SJCRH30 (cell line): ENCODE results near the gene SLC6A1. TPM values are rescaled to one million over a fixed set of nuclear protein-coding genes. Genes with fewer than 3 reads are reported as not detected.

Source experiments
- DNase-seq, 2 experiments: peaks; one replicate each; pipeline ENCODE4 v3.0.0-alpha.2; 2015 to 2020
- H3K27ac ChIP-seq: fragments of 250-450 bp; sonication (Bioruptor Pico); 2 replicates; pipeline ENCODE4 v1.5.1; 2020; ENCODE audit warnings: mild to moderate bottlenecking, moderate library complexity
- H3K27me3 ChIP-seq: fragments of 250-450 bp; sonication (Bioruptor Pico); 2 replicates; pipeline ENCODE4 v1.5.1; 2020; ENCODE audit warnings: mild to moderate bottlenecking, moderate library complexity
- H3K36me3 ChIP-seq: fragments of 250-450 bp; sonication (Bioruptor Pico); 2 replicates; pipeline ENCODE4 v1.5.1; 2020; ENCODE audit warnings: mild to moderate bottlenecking, moderate library complexity
- H3K4me1 ChIP-seq: fragments of 250-450 bp; sonication (Bioruptor Pico); 2 replicates; pipeline ENCODE4 v1.5.1; 2020; ENCODE audit warnings: mild to moderate bottlenecking, moderate library complexity
- H3K4me3 ChIP-seq: fragments of 250-450 bp; sonication (Bioruptor Pico); 2 replicates; pipeline ENCODE4 v1.5.1; 2020; ENCODE audit warnings: mild to moderate bottlenecking, moderate library complexity
- H3K9me3 ChIP-seq: fragments of 250-450 bp; sonication (Bioruptor Pico); replicated peaks from 2 replicates; pipeline ENCODE4 v1.5.1; 2020; ENCODE audit warnings: mild to moderate bottlenecking, moderate library complexity
- total RNA-seq: library from RNA; depleted of rRNA; stranded (reverse); fragments of >200 nt; shearing (Covaris generic); gene quantifications from 2 replicates; pipeline ENCODE4 v1.2.3, GENCODE V29; 2014

Gene SLC6A1
- total RNA-seq, 1 experiment from 2014 or later, result not detected

DNA sequence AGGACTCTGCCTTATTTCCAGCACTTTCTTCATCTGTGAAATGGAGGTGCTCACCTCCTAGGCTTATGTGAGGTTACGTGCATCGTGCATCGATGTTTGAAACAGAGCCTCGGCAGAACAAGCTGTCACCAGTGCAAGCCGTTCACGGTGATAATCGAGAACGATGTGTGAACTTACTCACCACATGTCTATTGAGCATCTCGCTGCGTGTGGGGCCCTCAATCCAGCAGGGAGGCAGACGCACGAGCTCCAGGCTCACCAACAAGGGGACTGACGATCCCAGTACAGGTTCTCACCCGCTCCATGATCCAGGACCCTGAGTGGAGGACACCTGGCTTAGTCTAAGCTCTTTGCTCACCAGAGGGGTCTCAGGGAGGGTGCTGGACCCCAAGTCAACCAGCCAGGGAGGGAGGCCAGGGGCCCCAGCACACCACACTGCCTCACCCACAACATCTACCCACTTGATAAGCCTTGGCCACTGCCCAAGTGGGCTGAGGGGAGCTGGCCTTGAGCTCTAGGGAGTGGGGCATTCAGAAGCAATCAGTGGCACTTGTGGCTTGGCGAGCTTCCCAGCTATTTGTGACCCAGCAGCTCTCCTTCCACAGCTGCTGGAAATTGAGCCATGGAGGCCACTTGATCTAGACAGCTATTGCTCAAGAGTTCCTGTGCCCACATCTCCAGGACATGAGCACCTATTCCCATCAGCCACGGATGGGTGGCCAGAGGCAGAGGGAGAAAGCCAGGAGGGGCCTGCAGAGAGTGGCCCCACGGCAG is 34.4 kb upstream of the SLC6A1 start:
- peak; percentile 91 to 95 for DNase-seq
- H3K4me1 ChIP-seq, result peaks cover 49% of the 10 kb centered on the region
- H3K36me3 ChIP-seq, result no peaks in the 10 kb centered on the region
- H3K4me3 ChIP-seq, result no peak overlapping the region
- peak overlapping the region; percentile 99 for H3K27ac ChIP-seq
- no peaks in the 10 kb centered on the region for H3K27me3 ChIP-seq
- no peaks in the 10 kb centered on the region for H3K9me3 ChIP-seq

DNA sequence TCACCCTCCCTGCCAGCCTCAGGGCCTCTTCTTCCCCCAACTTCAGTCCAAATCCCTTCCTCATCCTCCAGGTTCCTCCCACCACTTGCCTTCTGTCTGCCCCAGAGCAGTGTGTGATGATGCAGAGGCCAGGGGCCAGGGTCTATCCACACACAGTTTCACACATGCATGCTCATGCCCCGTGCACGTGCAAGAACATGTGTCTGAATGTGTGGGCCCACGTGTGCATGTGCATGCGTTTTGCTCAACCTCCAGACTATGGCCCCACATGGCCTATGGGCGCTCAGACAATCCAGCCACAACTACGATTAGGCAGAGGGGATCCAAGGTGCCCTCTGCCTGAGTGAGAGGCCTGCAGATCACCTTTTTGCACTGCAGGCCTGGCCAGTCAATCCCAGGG is 32.3 kb upstream of the SLC6A1 start:
- no peaks in the 10 kb centered on the region for H3K9me3 ChIP-seq
- no peaks in the 10 kb centered on the region for H3K27me3 ChIP-seq
- H3K36me3 ChIP-seq, result no peaks in the 10 kb centered on the region
- H3K4me1 ChIP-seq, result peaks cover 39% of the 10 kb centered on the region
- no peak for DNase-seq
- no peak overlapping the region for H3K4me3 ChIP-seq
- H3K27ac ChIP-seq, result no peak overlapping the region

DNA sequence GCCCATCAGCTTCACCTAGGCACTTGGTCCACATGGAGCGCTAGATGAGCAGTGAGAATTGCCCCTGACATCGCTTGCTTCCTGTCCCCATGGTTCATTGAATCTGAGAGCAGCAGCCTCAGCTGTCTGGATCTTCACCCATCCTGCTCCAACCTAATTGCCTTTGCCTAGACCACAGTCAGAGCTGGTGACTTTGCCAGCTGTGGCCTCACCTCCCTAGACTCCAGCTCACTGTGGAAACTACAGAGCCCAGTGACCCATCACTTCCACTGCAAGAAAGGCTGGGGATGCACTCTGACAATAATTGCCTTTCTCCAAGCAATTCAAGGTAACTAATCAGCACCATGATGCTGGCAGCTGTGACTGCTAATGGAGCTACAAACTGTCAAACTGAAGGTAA is 30.6 kb upstream of the SLC6A1 start:
- Histone ChIP-seq H3K4me1 (peaks cover 24% of the 10 kb centered on the region), H3K4me3 (no peak overlapping the region), H3K27ac (no peak overlapping the region), H3K27me3 (no peaks in the 10 kb centered on the region), H3K36me3 (no peaks in the 10 kb centered on the region), H3K9me3 (no peaks in the 10 kb centered on the region)
- DNase-seq, result no peak

DNA sequence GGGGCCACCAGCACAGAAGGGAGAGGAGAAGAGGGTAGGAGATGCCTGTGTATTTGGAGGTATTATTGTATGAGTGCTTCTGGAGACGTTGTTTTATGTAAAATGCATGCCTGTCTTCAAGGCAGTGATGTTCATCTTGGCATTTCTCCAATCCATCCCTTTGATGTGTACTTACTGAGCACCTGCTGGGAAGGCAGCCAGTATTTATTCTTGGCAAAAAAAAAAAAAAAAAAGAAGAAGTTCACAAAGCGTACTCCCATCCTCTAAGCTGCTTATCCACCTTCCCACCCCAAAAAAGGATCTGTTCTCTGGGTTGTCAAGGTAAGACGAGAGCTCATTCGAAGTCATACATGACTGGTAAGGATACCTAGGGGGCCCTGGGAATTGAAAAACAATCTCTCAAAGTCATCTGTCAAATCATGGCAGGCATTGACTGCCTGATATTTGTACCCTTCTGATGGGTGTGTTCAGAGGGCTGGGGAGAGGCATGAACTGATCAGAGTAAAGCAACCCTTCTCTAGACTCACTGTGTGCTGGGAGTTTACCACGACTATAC is 30.0 kb upstream of the SLC6A1 start:
- peaks cover 18% of the 10 kb centered on the region for H3K4me1 ChIP-seq
- no peak overlapping the region for H3K4me3 ChIP-seq
- no peaks in the 10 kb centered on the region for H3K27me3 ChIP-seq
- no peaks in the 10 kb centered on the region for H3K9me3 ChIP-seq
- DNase-seq, result no peak
- H3K27ac ChIP-seq, result no peak overlapping the region
- H3K36me3 ChIP-seq, result no peaks in the 10 kb centered on the region

DNA sequence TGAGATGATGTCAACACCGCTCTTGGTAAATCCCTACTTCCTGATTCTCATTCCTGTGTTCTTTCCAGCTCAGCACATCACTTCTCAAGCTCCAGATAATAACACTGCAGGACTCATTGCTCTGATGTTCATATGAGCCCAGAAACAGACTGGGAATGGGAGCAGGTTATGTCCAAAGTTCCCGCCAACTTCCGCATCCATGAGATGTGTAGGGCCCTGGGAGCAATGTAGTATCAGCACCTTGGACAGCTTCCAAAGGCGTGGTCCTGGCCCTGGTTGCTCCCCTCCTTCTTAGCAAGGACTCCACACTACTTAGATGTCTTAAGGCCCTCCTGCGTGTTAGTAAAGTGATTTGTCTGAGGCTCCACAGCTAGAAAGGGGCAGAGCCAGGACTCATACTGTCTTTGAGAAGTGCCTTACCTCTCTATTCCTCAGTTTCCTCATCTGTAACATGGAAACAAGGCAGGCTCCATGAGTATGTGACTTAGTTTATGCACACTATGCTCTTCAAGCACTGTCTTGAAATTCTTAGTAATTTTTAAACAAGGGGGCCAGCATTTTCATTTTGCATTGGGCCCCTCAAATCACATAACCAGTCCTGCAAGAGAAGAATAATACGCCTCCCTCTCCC is 27.9 kb upstream of the SLC6A1 start:
- DNase-seq, result peak; percentile 60 to 78
- Histone ChIP-seq H3K36me3 (no peaks in the 10 kb centered on the region), H3K4me1 (peaks cover 12% of the 10 kb centered on the region), H3K9me3 (no peaks in the 10 kb centered on the region), H3K27me3 (no peaks in the 10 kb centered on the region), H3K4me3 (no peak overlapping the region), H3K27ac (no peak overlapping the region)

DNA sequence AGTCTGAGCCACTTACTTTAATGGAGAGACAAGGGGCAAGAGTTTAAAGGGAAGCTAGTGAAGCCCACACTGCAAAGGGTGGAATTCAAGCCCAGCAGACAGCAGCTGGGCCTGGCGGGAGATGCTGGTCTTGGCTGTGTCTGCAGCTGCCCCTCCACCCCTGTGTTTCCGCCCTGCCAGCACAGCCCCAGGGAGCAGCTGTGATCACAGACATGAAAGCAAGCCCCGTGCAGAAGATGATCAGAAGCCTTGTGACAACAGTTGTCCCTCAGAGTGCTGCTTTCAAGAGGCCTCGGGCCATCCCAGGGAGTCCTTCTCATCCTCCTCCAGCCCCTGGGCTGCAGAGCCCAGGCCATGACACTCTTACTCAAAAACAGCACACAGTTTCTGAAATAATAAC is 24.1 kb upstream of the SLC6A1 start:
- peak; percentile 92 for DNase-seq
- peaks cover 12% of the 10 kb centered on the region for H3K4me1 ChIP-seq
- no peaks in the 10 kb centered on the region for H3K9me3 ChIP-seq
- H3K4me3 ChIP-seq, result no peak overlapping the region
- H3K27ac ChIP-seq, result peak overlapping the region; percentile 11; the same call in 1 of the 2 replicates
- H3K27me3 ChIP-seq, result no peaks in the 10 kb centered on the region
- no peaks in the 10 kb centered on the region for H3K36me3 ChIP-seq

DNA sequence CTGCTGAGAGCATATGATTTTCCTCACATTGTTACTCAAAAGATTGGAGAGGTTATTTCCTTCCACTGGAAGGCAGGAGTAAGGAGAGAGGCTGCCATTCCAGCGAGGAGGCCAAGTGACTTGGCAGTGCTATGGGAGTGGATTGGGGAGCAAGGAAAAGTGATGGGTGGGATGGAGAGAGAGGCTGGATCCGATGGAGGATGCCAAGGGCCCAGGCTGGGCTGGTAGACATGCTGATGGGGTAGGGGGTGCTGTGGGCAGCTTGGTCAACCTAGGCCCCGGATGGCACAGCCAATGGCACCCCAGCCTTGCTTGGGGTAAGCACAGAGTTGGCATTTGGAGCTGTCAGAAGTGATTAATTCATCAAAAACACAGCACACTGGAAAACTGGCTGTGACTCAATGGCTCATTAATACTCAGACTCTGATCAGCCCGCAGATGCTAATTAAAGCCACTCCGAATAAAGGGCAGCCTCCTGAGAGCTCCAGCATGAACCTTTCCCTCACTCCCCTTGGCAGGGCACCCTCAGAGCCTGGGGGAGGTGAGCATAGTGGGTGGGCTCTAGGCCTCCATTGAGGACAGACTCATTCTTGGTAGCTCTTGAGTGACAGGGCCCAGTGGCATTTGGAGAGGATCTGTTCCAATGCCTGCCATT is 22.1 kb upstream of the SLC6A1 start:
- peaks cover 12% of the 10 kb centered on the region for H3K4me1 ChIP-seq
- DNase-seq, result no peak
- H3K4me3 ChIP-seq, result no peak overlapping the region
- no peak overlapping the region for H3K27ac ChIP-seq
- no peaks in the 10 kb centered on the region for H3K9me3 ChIP-seq
- peaks cover 3% of the 10 kb centered on the region; the same call in 1 of the 2 replicates for H3K27me3 ChIP-seq
- H3K36me3 ChIP-seq, result no peaks in the 10 kb centered on the region

DNA sequence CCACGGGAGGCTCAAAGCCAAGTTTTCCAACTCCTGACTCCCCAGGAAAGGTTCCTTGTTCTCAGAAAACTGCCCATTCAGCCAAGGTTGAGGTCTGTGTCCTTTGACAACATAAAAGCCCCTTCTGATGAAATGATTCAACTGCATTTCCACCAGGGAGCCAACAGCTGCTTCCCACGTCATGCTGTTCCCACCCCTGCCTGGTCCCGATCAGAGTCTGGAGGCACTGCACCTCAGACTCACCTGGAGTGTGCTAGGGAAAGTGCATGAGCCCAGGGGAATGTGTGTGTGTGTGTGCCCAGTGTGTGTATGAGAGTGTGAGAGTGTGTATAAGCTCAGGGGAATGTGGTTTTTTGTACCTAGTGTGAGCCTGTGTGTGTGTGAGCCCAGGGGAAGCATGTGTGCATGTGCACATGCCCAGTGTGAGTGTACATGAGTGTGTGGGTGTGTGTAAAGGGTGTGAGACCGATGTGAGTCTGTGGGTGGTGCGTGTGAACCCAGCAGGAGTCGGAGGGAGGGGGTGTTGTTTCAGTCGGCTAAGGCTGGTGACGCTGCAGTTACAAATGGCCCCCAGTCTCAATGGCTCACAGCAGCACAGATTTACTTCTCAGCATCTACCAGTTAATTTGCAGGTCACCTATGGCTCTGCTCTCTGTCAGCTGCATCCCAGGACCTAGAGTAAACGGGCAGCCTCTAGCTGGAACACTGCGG is 20.3 kb upstream of the SLC6A1 start:
- Histone ChIP-seq H3K36me3 (no peaks in the 10 kb centered on the region), H3K4me1 (peaks cover 12% of the 10 kb centered on the region), H3K9me3 (no peaks in the 10 kb centered on the region), H3K27ac (no peak overlapping the region), H3K4me3 (no peak overlapping the region), H3K27me3 (peaks cover 3% of the 10 kb centered on the region; the same call in 1 of the 2 replicates)
- no peak for DNase-seq

DNA sequence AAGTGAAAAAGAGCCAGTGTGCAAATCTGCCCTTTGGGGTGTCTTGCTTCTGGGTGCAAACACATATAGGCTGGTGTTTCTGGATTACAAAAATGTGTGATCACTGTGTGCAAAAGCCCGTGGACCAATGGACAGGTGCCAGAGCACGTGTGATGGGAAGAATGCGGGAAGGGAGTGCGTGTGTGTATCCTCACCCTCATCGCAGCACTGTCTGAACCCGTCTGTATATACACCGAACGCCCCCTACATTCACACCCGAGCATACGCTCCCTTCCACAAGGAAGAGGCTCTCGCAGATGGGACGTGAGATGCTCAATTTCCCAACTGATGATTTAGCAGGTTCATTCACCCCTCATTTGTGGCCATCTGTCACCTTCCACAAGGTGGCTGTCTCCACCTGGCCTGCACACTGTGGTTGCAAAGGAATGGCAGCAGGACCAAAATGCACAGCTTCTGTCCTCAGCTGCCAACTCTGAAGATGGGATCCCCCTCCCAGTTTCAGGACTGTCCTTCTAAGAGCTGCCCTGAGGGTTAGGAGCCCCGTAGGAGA is 19.4 kb upstream of the SLC6A1 start:
- Histone ChIP-seq H3K9me3 (no peaks in the 10 kb centered on the region), H3K4me3 (no peak overlapping the region), H3K27ac (no peak overlapping the region), H3K36me3 (no peaks in the 10 kb centered on the region), H3K4me1 (peaks cover 6% of the 10 kb centered on the region), H3K27me3 (peaks cover 3% of the 10 kb centered on the region; the same call in 1 of the 2 replicates)
- DNase-seq, result no peak

DNA sequence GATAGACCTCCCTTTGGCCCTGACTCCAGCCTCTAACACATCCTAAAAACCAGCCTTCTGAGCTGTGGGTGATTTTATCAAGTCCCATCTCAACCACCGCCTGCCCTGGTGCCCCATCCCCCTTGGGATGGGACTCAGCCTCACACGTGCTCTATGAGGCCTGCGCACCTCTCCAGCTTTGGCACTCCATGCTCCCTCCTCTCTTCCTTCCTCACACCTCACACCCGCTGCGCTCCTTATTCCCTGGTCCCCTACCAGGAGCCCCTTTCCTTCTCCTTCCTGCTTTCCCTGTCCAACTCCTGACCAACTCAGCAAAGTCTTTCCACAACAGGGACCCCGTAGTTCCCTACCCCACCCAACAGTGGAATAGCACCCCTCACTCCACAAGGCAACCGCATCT is 18.4 kb upstream of the SLC6A1 start:
- Histone ChIP-seq H3K9me3 (no peaks in the 10 kb centered on the region), H3K4me1 (no peaks in the 10 kb centered on the region), H3K36me3 (no peaks in the 10 kb centered on the region), H3K4me3 (no peak overlapping the region), H3K27me3 (peaks cover 3% of the 10 kb centered on the region; the same call in 1 of the 2 replicates), H3K27ac (no peak overlapping the region)
- no peak for DNase-seq

DNA sequence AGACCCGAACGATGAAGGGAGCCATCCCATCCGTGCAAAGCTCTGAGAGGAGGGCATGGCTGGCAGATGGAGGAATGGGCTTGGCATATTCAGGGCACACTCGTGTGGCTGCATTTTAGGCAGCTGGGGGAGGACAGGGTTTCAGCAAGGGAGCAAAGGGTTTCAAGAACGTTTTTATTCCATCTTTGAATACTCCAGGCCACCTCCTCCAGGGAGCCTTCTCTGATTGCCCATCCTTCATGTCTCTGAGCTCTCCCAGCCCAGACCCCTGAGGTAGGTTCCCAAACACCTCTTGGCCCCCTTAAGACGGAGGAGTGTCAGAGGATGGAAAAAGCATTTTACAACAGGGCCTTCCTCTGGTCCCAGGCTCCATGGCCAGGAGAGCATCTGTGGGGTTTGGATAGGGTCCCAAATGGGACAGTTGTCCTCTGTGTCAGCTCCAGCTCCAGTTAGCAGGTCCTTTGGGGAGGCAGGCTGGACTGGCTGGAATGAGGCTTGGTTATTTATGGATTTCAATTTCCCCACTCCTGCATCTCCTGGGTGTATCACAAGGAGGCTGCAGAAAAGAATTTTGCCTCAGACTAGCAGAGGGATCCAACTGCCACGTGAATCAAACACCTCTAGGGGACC is 17.7 kb upstream of the SLC6A1 start:
- Histone ChIP-seq H3K27me3 (peaks cover 3% of the 10 kb centered on the region; the same call in 1 of the 2 replicates), H3K36me3 (no peaks in the 10 kb centered on the region), H3K27ac (no peak overlapping the region), H3K9me3 (no peaks in the 10 kb centered on the region), H3K4me1 (no peaks in the 10 kb centered on the region), H3K4me3 (no peak overlapping the region)
- DNase-seq, result no peak

DNA sequence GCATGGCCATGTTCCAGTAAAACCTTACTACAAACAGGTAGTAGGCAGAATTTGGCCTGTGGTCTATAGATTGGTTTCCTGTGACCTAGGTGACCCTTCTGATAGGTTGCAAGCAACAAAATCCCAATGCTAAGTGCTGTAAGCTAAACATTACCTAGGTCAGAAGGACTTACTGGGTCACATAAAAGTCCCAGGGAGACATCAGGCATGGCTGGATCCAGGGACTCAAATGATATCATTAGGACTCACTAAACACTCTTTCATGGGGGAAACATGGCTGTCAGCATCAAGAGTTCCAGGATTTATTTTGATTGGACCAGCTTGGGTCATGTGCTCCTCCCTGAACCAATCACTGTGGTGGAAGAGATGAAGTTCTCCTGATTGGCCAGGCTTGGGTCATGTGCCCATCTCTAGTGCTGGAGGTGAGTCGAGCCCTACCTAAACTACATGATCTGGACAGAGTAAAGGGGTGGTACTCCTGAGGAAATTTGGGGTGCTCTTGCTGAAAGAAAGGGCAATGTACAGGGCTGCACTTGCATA is 16.8 kb upstream of the SLC6A1 start:
- H3K27ac ChIP-seq, result no peak overlapping the region
- H3K27me3 ChIP-seq, result peaks cover 3% of the 10 kb centered on the region; the same call in 1 of the 2 replicates
- H3K4me3 ChIP-seq, result no peak overlapping the region
- no peaks in the 10 kb centered on the region for H3K36me3 ChIP-seq
- H3K9me3 ChIP-seq, result no peaks in the 10 kb centered on the region
- H3K4me1 ChIP-seq, result no peaks in the 10 kb centered on the region
- no peak for DNase-seq

DNA sequence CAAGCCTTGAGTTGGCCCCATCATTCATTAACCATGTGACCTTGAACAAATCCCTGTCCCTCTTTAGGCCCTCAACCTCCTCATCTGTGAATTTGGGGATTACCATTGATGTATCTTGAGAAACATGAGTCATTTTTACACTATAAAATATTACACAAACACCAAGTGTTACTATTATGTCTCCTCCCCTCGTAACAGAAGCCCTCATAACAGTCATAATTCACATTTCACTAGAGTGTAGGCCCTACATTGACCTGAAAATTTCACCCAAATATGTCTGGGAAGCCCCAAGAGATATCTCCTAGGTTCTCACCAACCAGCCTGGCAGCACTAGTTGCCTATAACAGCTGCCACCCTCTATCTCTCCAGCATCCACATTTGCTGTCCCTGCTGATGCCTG is 15.8 kb upstream of the SLC6A1 start:
- no peak for DNase-seq
- Histone ChIP-seq H3K4me1 (no peaks in the 10 kb centered on the region), H3K4me3 (no peak overlapping the region), H3K27me3 (peaks cover 3% of the 10 kb centered on the region; the same call in 1 of the 2 replicates), H3K9me3 (no peaks in the 10 kb centered on the region), H3K27ac (no peak overlapping the region), H3K36me3 (no peaks in the 10 kb centered on the region)
